ENCODE measurements around the gene FBXL17. TPM values are rescaled to one million over a fixed set of nuclear protein-coding genes. Genes with fewer than 3 reads are reported as not detected.

FBXL17 gene
- total and polyA plus RNA-seq, 9 of the 15 experiments (the other 6 are each of a cell fraction or from before 2014, with no cell fraction given), result 0.32 to 5.4 (median 1.8) TPM

- TF ChIP-seq ZNF639 (CRISPR knock-in tag; conservative IDR thresholded peaks at IDR 0.05 in 1 of 2, IDR thresholded peaks at IDR 0.05 in 1 of 2), result no peak
- TF ChIP-seq, protein P1, sequence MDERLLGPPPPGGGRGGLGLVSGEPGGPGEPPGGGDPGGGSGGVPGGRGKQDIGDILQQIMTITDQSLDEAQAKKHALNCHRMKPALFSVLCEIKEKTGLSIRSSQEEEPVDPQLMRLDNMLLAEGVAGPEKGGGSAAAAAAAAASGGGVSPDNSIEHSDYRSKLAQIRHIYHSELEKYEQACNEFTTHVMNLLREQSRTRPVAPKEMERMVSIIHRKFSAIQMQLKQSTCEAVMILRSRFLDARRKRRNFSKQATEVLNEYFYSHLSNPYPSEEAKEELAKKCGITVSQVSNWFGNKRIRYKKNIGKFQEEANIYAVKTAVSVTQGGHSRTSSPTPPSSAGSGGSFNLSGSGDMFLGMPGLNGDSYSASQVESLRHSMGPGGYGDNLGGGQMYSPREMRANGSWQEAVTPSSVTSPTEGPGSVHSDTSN (CRISPR knock-in tag; IDR thresholded peaks at IDR 0.05; ENCODE audit: low read depth), result no peak
- TF ChIP-seq, protein P1 (tag; conservative IDR thresholded peaks at IDR 0.05; ENCODE audit: low read depth), result no peak
- TF ChIP-seq, protein P2, sequence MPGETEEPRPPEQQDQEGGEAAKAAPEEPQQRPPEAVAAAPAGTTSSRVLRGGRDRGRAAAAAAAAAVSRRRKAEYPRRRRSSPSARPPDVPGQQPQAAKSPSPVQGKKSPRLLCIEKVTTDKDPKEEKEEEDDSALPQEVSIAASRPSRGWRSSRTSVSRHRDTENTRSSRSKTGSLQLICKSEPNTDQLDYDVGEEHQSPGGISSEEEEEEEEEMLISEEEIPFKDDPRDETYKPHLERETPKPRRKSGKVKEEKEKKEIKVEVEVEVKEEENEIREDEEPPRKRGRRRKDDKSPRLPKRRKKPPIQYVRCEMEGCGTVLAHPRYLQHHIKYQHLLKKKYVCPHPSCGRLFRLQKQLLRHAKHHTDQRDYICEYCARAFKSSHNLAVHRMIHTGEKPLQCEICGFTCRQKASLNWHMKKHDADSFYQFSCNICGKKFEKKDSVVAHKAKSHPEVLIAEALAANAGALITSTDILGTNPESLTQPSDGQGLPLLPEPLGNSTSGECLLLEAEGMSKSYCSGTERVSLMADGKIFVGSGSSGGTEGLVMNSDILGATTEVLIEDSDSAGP (CRISPR knock-in tag; IDR thresholded peaks at IDR 0.05), result no peak
- no peak for TF ChIP-seq MCM2 (IDR thresholded peaks at IDR 0.05; ENCODE audit: low read depth)
- TF ChIP-seq, protein P3, sequence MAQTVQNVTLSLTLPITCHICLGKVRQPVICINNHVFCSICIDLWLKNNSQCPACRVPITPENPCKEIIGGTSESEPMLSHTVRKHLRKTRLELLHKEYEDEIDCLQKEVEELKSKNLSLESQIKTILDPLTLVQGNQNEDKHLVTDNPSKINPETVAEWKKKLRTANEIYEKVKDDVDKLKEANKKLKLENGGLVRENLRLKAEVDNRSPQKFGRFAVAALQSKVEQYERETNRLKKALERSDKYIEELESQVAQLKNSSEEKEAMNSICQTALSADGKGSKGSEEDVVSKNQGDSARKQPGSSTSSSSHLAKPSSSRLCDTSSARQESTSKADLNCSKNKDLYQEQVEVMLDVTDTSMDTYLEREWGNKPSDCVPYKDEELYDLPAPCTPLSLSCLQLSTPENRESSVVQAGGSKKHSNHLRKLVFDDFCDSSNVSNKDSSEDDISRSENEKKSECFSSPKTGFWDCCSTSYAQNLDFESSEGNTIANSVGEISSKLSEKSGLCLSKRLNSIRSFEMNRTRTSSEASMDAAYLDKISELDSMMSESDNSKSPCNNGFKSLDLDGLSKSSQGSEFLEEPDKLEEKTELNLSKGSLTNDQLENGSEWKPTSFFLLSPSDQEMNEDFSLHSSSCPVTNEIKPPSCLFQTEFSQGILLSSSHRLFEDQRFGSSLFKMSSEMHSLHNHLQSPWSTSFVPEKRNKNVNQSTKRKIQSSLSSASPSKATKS (CRISPR knock-in tag; IDR thresholded peaks at IDR 0.05), result no peak
- TF ChIP-seq HNRNPH1 (optimal IDR thresholded peaks at IDR 0.05; ENCODE audit: low read depth, low read length), result no peak
- no peak for TF ChIP-seq ETS1 (conservative IDR thresholded peaks at IDR 0.05; ENCODE audit: control insufficient read depth, low read depth, low read length)
These were observed 494.5 kb downstream of the FBXL17 start (continued) for GRCh38 chr5:107887166-107887943.

Measured in K562 (cell line).